ENCODE data around the gene PBX4.
A peak's percentile ranks its signal among the peaks of the same experiment; 100 is the strongest.

Gene PBX4

GRCh38 chr19:19595171-19595701, 23.3 kb downstream of the PBX4 start:
- H3K36me3 Mint-ChIP-seq (ENCODE audit: low read depth): peaks cover 44% of the 10 kb centered on the region
- peak overlapping the region; percentile 83 for H3K27ac Mint-ChIP-seq

DNA sequence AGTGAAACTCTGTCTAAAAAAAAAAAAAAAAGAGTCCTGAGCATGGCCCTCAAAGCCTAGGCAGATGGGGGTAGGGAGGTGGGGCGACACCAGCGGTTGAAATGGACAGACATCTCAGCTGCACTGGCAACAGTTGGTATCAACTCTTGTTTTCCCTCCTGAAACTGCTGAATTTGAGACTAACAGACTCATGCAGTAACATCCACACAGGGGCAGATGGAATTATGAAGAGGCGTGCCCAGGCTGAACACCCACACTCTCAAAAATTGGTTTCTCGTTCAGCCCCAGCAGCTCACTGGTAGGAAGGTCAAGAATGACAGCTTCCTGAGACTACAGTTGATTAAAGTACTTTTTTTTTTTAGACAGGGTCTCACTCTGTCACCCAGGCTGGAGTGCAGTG, 24.1 kb downstream of the PBX4 start:
- peak overlapping the region; percentile 78 for H3K27ac Mint-ChIP-seq
- peaks cover 62% of the 10 kb centered on the region for H3K4me1 Mint-ChIP-seq (ENCODE audit: low read depth)
- H3K36me3 Mint-ChIP-seq (ENCODE audit: low read depth): peaks cover 52% of the 10 kb centered on the region

More at GRCh38 chr19:19595171-19595701, 23.3 kb downstream of the PBX4 start:
- Mint-ChIP-seq H3K9me3 (no peaks in the 10 kb centered on the region), H3K4me1 (ENCODE audit: low read depth) (peaks cover 54% of the 10 kb centered on the region), H3K4me3 (no peak overlapping the region), H3K27me3 (ENCODE audit: low read depth) (no peaks in the 10 kb centered on the region)

GRCh38 chr19:19592690-19593089, 25.8 kb downstream of the PBX4 start:
- Mint-ChIP-seq H3K27ac (peak overlapping the region; percentile 100), H3K27me3 (ENCODE audit: low read depth) (no peaks in the 10 kb centered on the region), H3K36me3 (ENCODE audit: low read depth) (peaks cover 55% of the 10 kb centered on the region), H3K9me3 (no peaks in the 10 kb centered on the region), H3K4me1 (ENCODE audit: low read depth) (peaks cover 63% of the 10 kb centered on the region), H3K4me3 (no peak overlapping the region)

More for the DNA sequence above, 24.1 kb downstream of the PBX4 start:
- H3K4me3 Mint-ChIP-seq: no peak overlapping the region
- H3K27me3 Mint-ChIP-seq (ENCODE audit: low read depth): no peaks in the 10 kb centered on the region
- no peaks in the 10 kb centered on the region for H3K9me3 Mint-ChIP-seq

GRCh38 chr19:19591133-19591825, 27.2 kb downstream of the PBX4 start:
- Mint-ChIP-seq H3K4me1 (ENCODE audit: low read depth) (peaks cover 58% of the 10 kb centered on the region), H3K4me3 (peak overlapping the region; percentile 47), H3K9me3 (no peaks in the 10 kb centered on the region), H3K27ac (peak overlapping the region; percentile 100), H3K36me3 (ENCODE audit: low read depth) (peaks cover 54% of the 10 kb centered on the region), H3K27me3 (ENCODE audit: low read depth) (no peaks in the 10 kb centered on the region)

DNA sequence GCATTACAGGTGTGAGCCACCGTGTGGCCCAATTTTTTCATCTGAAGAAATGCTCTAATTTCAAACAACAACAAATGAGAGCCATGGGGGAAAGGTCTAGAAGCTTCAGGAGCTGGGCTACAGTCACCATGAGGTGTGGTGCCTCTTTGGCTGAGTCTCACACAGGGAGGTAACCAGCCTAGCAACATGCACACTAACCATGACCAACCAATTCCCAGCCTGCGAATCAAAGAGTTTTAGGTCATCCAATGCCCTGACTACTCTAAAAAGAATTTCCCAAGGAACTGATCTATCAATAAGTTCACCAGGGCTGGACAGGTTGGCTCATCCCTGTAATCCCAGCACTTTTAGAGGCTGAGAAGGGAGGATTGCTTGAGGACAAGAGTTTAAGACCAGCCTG, 29.9 kb downstream of the PBX4 start:
- H3K36me3 Mint-ChIP-seq (ENCODE audit: low read depth): peaks cover 54% of the 10 kb centered on the region
- no peaks in the 10 kb centered on the region for H3K27me3 Mint-ChIP-seq (ENCODE audit: low read depth)
- peak overlapping the region; percentile 100 for H3K27ac Mint-ChIP-seq
- H3K9me3 Mint-ChIP-seq: no peaks in the 10 kb centered on the region
- H3K4me1 Mint-ChIP-seq (ENCODE audit: low read depth): peaks cover 60% of the 10 kb centered on the region
- peak overlapping the region; percentile 17 for H3K4me3 Mint-ChIP-seq

- peak overlapping the region; percentile 100 for H3K27ac Mint-ChIP-seq
These were observed 30.7 kb downstream of the PBX4 start for GRCh38 chr19:19587771-19588170.

GRCh38 chr19:19584356-19584755, 34.1 kb downstream of the PBX4 start:
- no peak overlapping the region for H3K27ac Mint-ChIP-seq
- H3K4me3 Mint-ChIP-seq: no peak overlapping the region
- H3K4me1 Mint-ChIP-seq (ENCODE audit: low read depth): peaks cover 59% of the 10 kb centered on the region
- H3K9me3 Mint-ChIP-seq: no peaks in the 10 kb centered on the region
- no peaks in the 10 kb centered on the region for H3K27me3 Mint-ChIP-seq (ENCODE audit: low read depth)
- peaks cover 46% of the 10 kb centered on the region for H3K36me3 Mint-ChIP-seq (ENCODE audit: low read depth)

More at GRCh38 chr19:19587771-19588170, 30.7 kb downstream of the PBX4 start:
- no peaks in the 10 kb centered on the region for H3K27me3 Mint-ChIP-seq (ENCODE audit: low read depth)
- H3K9me3 Mint-ChIP-seq: no peaks in the 10 kb centered on the region
- H3K4me1 Mint-ChIP-seq (ENCODE audit: low read depth): peaks cover 60% of the 10 kb centered on the region
- H3K4me3 Mint-ChIP-seq: no peak overlapping the region
- peaks cover 52% of the 10 kb centered on the region for H3K36me3 Mint-ChIP-seq (ENCODE audit: low read depth)

- Mint-ChIP-seq H3K9me3 (no peaks in the 10 kb centered on the region), H3K4me1 (ENCODE audit: low read depth) (peaks cover 44% of the 10 kb centered on the region), H3K27ac (peak overlapping the region; percentile 63), H3K36me3 (ENCODE audit: low read depth) (peaks cover 33% of the 10 kb centered on the region), H3K27me3 (ENCODE audit: low read depth) (no peaks in the 10 kb centered on the region), H3K4me3 (no peak overlapping the region)
These were observed 36.0 kb downstream of the PBX4 start for GRCh38 chr19:19582471-19582870.

- no peak overlapping the region for H3K4me3 Mint-ChIP-seq
- peaks cover 41% of the 10 kb centered on the region for H3K4me1 Mint-ChIP-seq (ENCODE audit: low read depth)
- peaks cover 32% of the 10 kb centered on the region for H3K36me3 Mint-ChIP-seq (ENCODE audit: low read depth)
- peak overlapping the region; percentile 46 for H3K27ac Mint-ChIP-seq
- H3K27me3 Mint-ChIP-seq (ENCODE audit: low read depth): no peaks in the 10 kb centered on the region
- no peaks in the 10 kb centered on the region for H3K9me3 Mint-ChIP-seq
These were observed 37.1 kb downstream of the PBX4 start for GRCh38 chr19:19581391-19581790.

- peak overlapping the region; percentile 45 for H3K27ac Mint-ChIP-seq
These were observed 38.1 kb downstream of the PBX4 start for GRCh38 chr19:19580418-19580817.

GRCh38 chr19:19579533-19580361, 38.7 kb downstream of the PBX4 start:
- H3K4me1 Mint-ChIP-seq (ENCODE audit: low read depth): peaks cover 33% of the 10 kb centered on the region
- no peaks in the 10 kb centered on the region for H3K27me3 Mint-ChIP-seq (ENCODE audit: low read depth)
- peaks cover 25% of the 10 kb centered on the region for H3K36me3 Mint-ChIP-seq (ENCODE audit: low read depth)
- H3K9me3 Mint-ChIP-seq: no peaks in the 10 kb centered on the region
- peak overlapping the region; percentile 31 for H3K27ac Mint-ChIP-seq
- H3K4me3 Mint-ChIP-seq: no peak overlapping the region

More at GRCh38 chr19:19580418-19580817, 38.1 kb downstream of the PBX4 start:
- H3K4me1 Mint-ChIP-seq (ENCODE audit: low read depth): peaks cover 34% of the 10 kb centered on the region
- H3K27me3 Mint-ChIP-seq (ENCODE audit: low read depth): no peaks in the 10 kb centered on the region
- peaks cover 25% of the 10 kb centered on the region for H3K36me3 Mint-ChIP-seq (ENCODE audit: low read depth)
- H3K9me3 Mint-ChIP-seq: no peaks in the 10 kb centered on the region
- H3K4me3 Mint-ChIP-seq: no peak overlapping the region

- Mint-ChIP-seq H3K9me3 (no peaks in the 10 kb centered on the region), H3K4me3 (no peak overlapping the region), H3K4me1 (ENCODE audit: low read depth) (peaks cover 26% of the 10 kb centered on the region), H3K27me3 (ENCODE audit: low read depth) (no peaks in the 10 kb centered on the region), H3K27ac (no peak overlapping the region), H3K36me3 (ENCODE audit: low read depth) (peaks cover 27% of the 10 kb centered on the region)
These were observed 40.2 kb downstream of the PBX4 start for GRCh38 chr19:19578252-19578651.

DNA sequence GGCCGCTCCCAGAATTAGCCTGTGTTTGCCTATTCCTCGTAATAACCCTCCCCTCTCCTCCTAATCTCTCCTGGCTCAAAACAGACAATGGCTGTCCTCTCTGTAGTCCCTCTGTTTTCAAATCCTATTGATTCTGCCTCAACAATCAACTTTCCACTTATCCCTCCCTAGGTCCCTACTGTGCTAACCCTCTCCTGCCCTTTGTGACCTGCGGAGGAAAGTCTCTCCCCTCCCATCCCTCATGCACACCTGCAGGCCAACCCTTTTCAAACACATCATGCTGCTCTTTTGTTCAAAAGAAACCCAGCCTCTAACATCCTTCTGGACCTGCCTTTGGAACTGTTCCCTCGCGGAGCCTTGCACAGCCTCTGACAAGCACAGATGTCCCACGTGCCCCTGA, 43.1 kb downstream of the PBX4 start:
- Mint-ChIP-seq H3K27me3 (ENCODE audit: low read depth) (no peaks in the 10 kb centered on the region), H3K4me1 (ENCODE audit: low read depth) (peaks cover 11% of the 10 kb centered on the region), H3K9me3 (no peaks in the 10 kb centered on the region), H3K36me3 (ENCODE audit: low read depth) (peaks cover 23% of the 10 kb centered on the region), H3K27ac (no peak overlapping the region), H3K4me3 (no peak overlapping the region)

- peaks cover 4% of the 10 kb centered on the region for H3K4me1 Mint-ChIP-seq (ENCODE audit: low read depth)
- no peaks in the 10 kb centered on the region for H3K27me3 Mint-ChIP-seq (ENCODE audit: low read depth)
- peaks cover 44% of the 10 kb centered on the region for H3K36me3 Mint-ChIP-seq (ENCODE audit: low read depth)
- H3K9me3 Mint-ChIP-seq: no peaks in the 10 kb centered on the region
- no peak overlapping the region for H3K27ac Mint-ChIP-seq
- H3K4me3 Mint-ChIP-seq: no peak overlapping the region
These were observed 47.3 kb downstream of the PBX4 start for GRCh38 chr19:19571071-19571786.
